CD4-positive, alpha-beta memory T cell (primary cell): ENCODE data around the gene CAMK2N2. TPM values are rescaled to one million over a fixed set of nuclear protein-coding genes. Genes with fewer than 3 reads are reported as not detected.
A peak's percentile ranks its signal among the peaks of the same experiment; 100 is the strongest.

ENCODE experiments used
- CTCF ChIA-PET: fragments of 350-600 bp; sonication (Branson Sonifier 250); formaldehyde crosslinking; loops from one replicate; lab custom pipeline; 2021; ENCODE audit warnings: inconsistent platforms; ENCODE audit not compliant: partially characterized antibody; lab: Charles Lee
- POLR2A ChIA-PET: fragments of 350-600 bp; sonication (Branson Sonifier 250); formaldehyde crosslinking; loops from one replicate; lab custom pipeline; 2021; ENCODE audit not compliant: partially characterized antibody; lab: Charles Lee
- DNase-seq, 5 donors: peaks; one replicate each; pipeline versions ENCODE4 v3.0.0 to v3.0.0-alpha.2; 2020 to 2022; ENCODE audit warnings: mixed read lengths in 1 of 5
- H3K27ac ChIP-seq: one replicate; pipeline ENCODE4 v1.7.0; 2013; ENCODE audit warnings: low read depth, low read length
- H3K27me3 ChIP-seq: 2 replicates; pipeline ENCODE4 v1.7.0; 2013; ENCODE audit warnings: mild to moderate bottlenecking, low read length, moderate library complexity; ENCODE audit not compliant: insufficient read depth
- H3K36me3 ChIP-seq: 2 replicates; pipeline ENCODE4 v1.7.0; 2013; ENCODE audit warnings: mild to moderate bottlenecking, low read length, moderate library complexity; ENCODE audit not compliant: insufficient read depth
- H3K4me1 ChIP-seq: 2 replicates; pipeline ENCODE4 v1.7.0; 2013; ENCODE audit warnings: mild to moderate bottlenecking, low read length, moderate library complexity; ENCODE audit not compliant: insufficient read depth
- H3K4me3 ChIP-seq, 2 donors: one replicate each; pipeline ENCODE4 v1.7.0; 2013; ENCODE audit warnings: low read length in 2 of 2, mild to moderate bottlenecking in 1 of 2
- H3K9me3 ChIP-seq, 2 donors: one replicate each; pipeline ENCODE4 v1.7.0; 2013; ENCODE audit warnings: low read length in 2 of 2, control low read depth in 1 of 2; ENCODE audit not compliant: control insufficient read depth in 1 of 2
- H3K27ac Mint-ChIP-seq, 7 donors: one replicate each; pipeline ENCODE4 v1.8.0; 2020 to 2021; ENCODE audit warnings: mixed read lengths in 7 of 7, mild to moderate bottlenecking in 6 of 7, inconsistent platforms in 3 of 7, moderate library complexity in 3 of 7
- H3K27me3 Mint-ChIP-seq, 2 donors: one replicate each; pipeline ENCODE4 v1.8.0; 2020 to 2021; ENCODE audit warnings: mixed read lengths in 2 of 2
- H3K36me3 Mint-ChIP-seq, 2 donors: one replicate each; pipeline ENCODE4 v1.8.0; 2020 to 2021; ENCODE audit warnings: mixed read lengths in 2 of 2, inconsistent platforms in 1 of 2, mild to moderate bottlenecking in 1 of 2
- H3K4me1 Mint-ChIP-seq, 4 donors: one replicate each; pipeline ENCODE4 v1.8.0; 2020 to 2021; ENCODE audit warnings: mixed read lengths in 4 of 4, mild to moderate bottlenecking in 1 of 4
- H3K4me3 Mint-ChIP-seq, 8 donors: one replicate each; pipeline ENCODE4 v1.8.0; 2020 to 2021; ENCODE audit warnings: mixed read lengths in 8 of 8, mild to moderate bottlenecking in 7 of 8, moderate library complexity in 6 of 8, inconsistent platforms in 3 of 8
- H3K9me3 Mint-ChIP-seq, 8 donors: one replicate each; pipeline ENCODE4 v1.8.0; 2020 to 2021; ENCODE audit warnings: mixed read lengths in 8 of 8, mild to moderate bottlenecking in 5 of 8, inconsistent platforms in 3 of 8, moderate library complexity in 1 of 8
- intact Hi-C: fragments of 100-400 bp; cut with micrococcal nuclease; formaldehyde crosslinking; loops from one replicate; pipeline ENCODE4 v1.15.1; 2023
- polyA plus RNA-seq, 2 donors: library from polyadenylated mRNA; unstranded; fragments of 300-500 nt; fragmentation: Illumina TruSeq; gene quantifications; one replicate each; pipeline ENCODE4 v1.2.3, GENCODE V29; 2021
- total RNA-seq, 2 experiments: library from RNA; stranded (reverse); gene quantifications; one replicate each; pipeline ENCODE4 v1.2.3, GENCODE V29; 2021

Gene CAMK2N2
- total and polyA plus RNA-seq, 4 experiments from 2014 or later: 0.25 TPM; not detected in 3

DNA sequence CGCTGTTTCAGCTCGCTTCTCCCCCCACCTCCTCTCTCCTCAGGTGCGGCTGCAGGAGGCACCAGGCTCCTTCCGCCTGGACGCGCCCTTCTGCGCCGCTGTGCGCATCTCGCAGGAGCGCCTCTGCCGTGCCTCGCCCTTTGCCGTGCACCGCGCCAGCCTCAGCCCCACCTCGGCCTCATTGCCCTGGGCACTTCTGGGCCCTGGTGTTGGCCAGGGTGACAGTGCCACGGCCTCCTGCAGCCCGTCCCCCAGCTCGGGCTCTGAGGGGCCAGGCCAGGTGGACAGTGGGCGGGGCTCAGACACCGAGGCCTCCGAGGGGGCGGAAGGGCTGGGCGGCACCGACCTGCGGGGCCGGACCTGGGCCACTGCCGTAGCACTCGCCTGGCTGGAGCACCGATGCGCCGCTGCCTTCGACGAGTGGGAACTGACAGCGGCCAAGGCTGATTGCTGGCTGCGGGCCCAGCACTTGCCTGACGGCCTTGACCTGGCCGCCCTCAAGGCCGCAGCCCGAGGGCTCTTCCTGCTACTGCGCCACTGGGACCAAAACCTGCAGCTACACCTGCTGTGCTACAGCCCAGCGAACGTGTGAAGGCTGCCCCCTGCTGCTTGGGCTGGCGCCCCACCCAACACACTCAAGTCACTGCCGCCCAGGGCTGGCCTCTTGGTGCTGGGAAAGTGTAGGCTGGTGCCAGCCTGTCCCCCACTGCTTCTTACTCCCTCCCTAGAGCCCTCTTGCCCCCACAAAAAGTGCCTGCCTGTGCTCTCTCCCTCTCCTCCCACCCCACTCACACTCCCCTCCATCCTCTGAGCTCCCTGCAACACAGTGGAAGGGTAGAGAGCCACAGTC is 19.7 kb downstream of the CAMK2N2 start:
- Histone ChIP-seq H3K27ac (no peak overlapping the region), H3K36me3 (peaks cover 32% of the 10 kb centered on the region), H3K27me3 (no peaks in the 10 kb centered on the region), H3K4me3 (no peak overlapping the region), H3K9me3 (no peaks in the 10 kb centered on the region), H3K4me1 (no peaks in the 10 kb centered on the region)
- H3K27ac Mint-ChIP-seq: no peak overlapping the region
- intact Hi-C loops: no loop called here
- no peaks in the 10 kb centered on the region for H3K9me3 Mint-ChIP-seq
- ChIA-PET POLR2A (no interaction called here), CTCF (interaction anchor here (0.8 to 8.3 kb wide), 4 partner anchors 14 to 345 kb away, joined by 3 to 59 read pairs (median 4); partner anchors contain the start of gene VWA5B2)
- DNase-seq: no peak
- peaks cover 38 to 41% of the 10 kb centered on the region in 2 donors for H3K36me3 Mint-ChIP-seq
- peaks cover 0 to 6% (median 2%) of the 10 kb centered on the region in 4 donors for H3K4me1 Mint-ChIP-seq
- no peak overlapping the region for H3K4me3 Mint-ChIP-seq
- peaks cover 0 to 2% of the 10 kb centered on the region in 2 donors for H3K27me3 Mint-ChIP-seq

DNA sequence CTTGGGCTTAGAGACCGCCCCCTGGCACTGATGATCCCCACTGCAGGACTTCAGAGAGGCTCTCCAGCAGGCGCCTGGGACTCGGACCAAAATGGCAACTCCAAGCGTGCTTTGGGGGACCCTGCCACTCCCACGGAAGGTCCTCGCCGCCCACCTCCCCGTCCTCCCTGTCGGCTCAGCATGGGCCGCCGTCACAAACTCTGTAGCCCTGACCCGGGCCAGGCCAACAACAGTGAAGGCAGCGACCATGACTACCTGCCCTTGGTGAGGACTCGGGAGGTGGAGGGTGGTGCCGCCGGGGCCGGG is 20.3 kb downstream of the CAMK2N2 start:
- no peaks in the 10 kb centered on the region for H3K4me1 ChIP-seq
- peaks cover 32% of the 10 kb centered on the region for H3K36me3 ChIP-seq
- no peak overlapping the region for H3K4me3 ChIP-seq
- H3K9me3 ChIP-seq: no peaks in the 10 kb centered on the region
- H3K9me3 Mint-ChIP-seq: no peaks in the 10 kb centered on the region
- peaks cover 37 to 40% of the 10 kb centered on the region in 2 donors for H3K36me3 Mint-ChIP-seq
- no peak overlapping the region for H3K4me3 Mint-ChIP-seq
- intact Hi-C loops: no loop called here
- no peak overlapping the region for H3K27ac ChIP-seq
- CTCF ChIA-PET: interaction anchor here (1.0 to 8.3 kb wide), 3 partner anchors 9 to 13 kb away, joined by 3 to 59 read pairs (median 7); partner anchors contain the start of genes EEF1AKMT4 and VWA5B2
- no peak for DNase-seq
- H3K4me1 Mint-ChIP-seq: peaks cover 0 to 5% (median 1%) of the 10 kb centered on the region in 4 donors
- no peaks in the 10 kb centered on the region for H3K27me3 ChIP-seq
- peaks cover 0 to 2% of the 10 kb centered on the region in 2 donors for H3K27me3 Mint-ChIP-seq
- POLR2A ChIA-PET: interaction anchor here (0.9 kb wide), 1 partner anchor 9 kb away, joined by 4 read pairs; the partner anchor contains the start of gene EEF1AKMT4
- H3K27ac Mint-ChIP-seq: no peak overlapping the region

DNA sequence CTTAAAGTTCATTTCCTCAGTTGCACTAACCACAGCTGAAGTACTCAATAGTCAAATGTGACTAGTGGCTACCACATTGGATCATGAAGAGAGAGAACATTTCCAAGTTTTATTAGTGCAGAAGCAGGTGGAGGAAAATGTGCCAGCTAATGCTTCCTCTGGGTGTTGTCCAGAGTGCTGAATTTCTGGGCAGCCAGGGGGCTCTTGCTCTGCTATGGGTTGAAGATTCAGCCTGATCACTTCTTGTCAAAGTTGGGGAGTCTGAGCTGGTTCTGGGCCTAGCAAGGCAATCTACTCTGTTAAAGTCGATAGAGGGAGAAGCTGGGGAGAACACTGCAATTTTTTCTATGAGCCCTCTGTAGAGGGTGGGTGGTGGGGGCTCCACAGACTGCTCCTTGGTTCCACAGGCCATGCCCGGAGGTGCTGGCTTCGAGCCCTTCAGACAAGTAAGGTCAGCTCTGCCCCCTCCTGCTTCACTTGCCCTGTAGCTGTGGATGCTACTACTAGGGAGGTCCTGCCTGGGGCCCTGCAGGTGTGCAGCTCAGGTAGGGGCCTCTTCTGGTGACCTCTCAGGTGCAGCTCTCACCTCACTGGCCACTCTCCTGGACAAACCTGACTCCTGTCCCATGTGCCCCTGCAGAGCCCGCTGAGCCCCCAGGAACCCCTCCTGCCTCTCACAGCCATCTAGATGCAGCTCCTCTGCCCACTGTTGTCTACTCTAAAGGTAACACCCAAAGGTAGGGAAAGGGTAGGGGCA is 20.8 kb downstream of the CAMK2N2 start:
- Mint-ChIP-seq H3K4me3 (no peak overlapping the region), H3K9me3 (no peaks in the 10 kb centered on the region), H3K27me3 (peaks cover 0 to 2% of the 10 kb centered on the region in 2 donors), H3K36me3 (peaks cover 32 to 35% of the 10 kb centered on the region in 2 donors), H3K27ac (no peak overlapping the region), H3K4me1 (no peaks in the 10 kb centered on the region)
- ChIA-PET POLR2A (interaction anchor here (0.9 kb wide), 2 partner anchors 9 to 19 kb away, joined by 3 to 4 read pairs; partner anchors contain the start of gene EEF1AKMT4), CTCF (interaction anchor here (1.0 to 8.3 kb wide), 6 partner anchors 9 to 105 kb away, joined by 3 to 59 read pairs (median 4); partner anchors contain the start of genes EEF1AKMT4, EIF2B5 and VWA5B2)
- Histone ChIP-seq H3K4me1 (no peaks in the 10 kb centered on the region), H3K27ac (no peak overlapping the region), H3K36me3 (peaks cover 31% of the 10 kb centered on the region), H3K27me3 (no peaks in the 10 kb centered on the region), H3K4me3 (no peak overlapping the region), H3K9me3 (no peaks in the 10 kb centered on the region)
- no peak for DNase-seq
- intact Hi-C loops: no loop called here

DNA sequence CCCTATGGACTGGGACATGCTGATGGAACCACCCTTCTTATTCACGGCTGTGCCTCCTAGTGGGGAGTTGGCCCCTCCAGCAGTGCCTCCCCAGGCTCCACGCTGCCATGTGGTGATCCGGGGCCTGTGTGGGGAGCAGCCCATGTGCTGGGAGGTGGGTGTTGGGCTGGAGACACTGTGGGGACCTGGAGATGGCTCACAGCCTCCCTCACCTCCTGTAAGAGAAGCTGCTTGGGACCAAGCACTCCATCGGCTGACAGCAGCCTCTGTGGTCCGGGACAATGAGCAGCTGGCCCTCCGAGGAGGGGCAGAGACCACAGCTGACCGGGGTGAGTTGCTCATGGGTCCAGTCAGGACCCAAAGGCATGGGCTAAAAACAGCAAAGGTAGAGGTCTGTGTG is 21.6 kb downstream of the CAMK2N2 start:
- Histone ChIP-seq H3K9me3 (no peaks in the 10 kb centered on the region), H3K4me1 (no peaks in the 10 kb centered on the region), H3K4me3 (no peak overlapping the region), H3K36me3 (peaks cover 22% of the 10 kb centered on the region), H3K27me3 (no peaks in the 10 kb centered on the region), H3K27ac (no peak overlapping the region)
- Mint-ChIP-seq H3K4me3 (peak overlapping the region in 1 of 8 donors; percentile 68), H3K27me3 (peaks cover 0 to 2% of the 10 kb centered on the region in 2 donors), H3K27ac (no peak overlapping the region), H3K4me1 (no peaks in the 10 kb centered on the region), H3K9me3 (no peaks in the 10 kb centered on the region), H3K36me3 (peaks cover 26% of the 10 kb centered on the region in 2 donors)
- no peak for DNase-seq
- intact Hi-C loops: no loop called here
- POLR2A ChIA-PET: interaction anchor here (0.6 kb wide), 1 partner anchor 12 kb away, joined by 3 read pairs; no protein-coding TSS in a partner anchor
- CTCF ChIA-PET: interaction anchor here (1.0 to 8.3 kb wide), 5 partner anchors 10 to 104 kb away, joined by 3 to 59 read pairs (median 5); partner anchors contain the start of genes EEF1AKMT4, EIF2B5 and VWA5B2

DNA sequence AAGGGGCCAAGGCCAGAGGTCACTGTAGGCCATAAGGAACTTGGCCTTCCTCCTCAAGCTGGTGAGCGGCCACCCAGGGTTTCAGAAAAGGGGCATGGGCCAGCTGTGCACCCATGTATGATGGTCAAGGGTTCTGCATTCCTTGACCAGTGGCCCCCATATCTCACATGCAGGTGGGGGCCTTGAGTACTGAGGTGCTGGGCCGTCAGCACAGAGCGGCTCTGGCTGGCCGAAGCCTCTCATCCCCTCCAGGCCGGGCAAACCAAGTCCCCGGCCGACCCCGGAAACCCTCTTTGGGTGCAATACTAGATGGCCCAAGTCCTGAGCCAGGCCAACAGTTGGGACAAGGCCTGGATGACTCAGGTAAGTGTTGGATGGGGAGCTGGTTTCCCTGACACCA is 22.1 kb downstream of the CAMK2N2 start:
- Histone ChIP-seq H3K27ac (no peak overlapping the region), H3K36me3 (peaks cover 17% of the 10 kb centered on the region), H3K9me3 (no peaks in the 10 kb centered on the region), H3K4me3 (no peak overlapping the region), H3K4me1 (no peaks in the 10 kb centered on the region), H3K27me3 (no peaks in the 10 kb centered on the region)
- H3K27ac Mint-ChIP-seq: no peak overlapping the region
- DNase-seq: no peak
- H3K27me3 Mint-ChIP-seq: peaks cover under 1 to 2% of the 10 kb centered on the region in 2 donors
- intact Hi-C loops: no loop called here
- ChIA-PET CTCF (interaction anchor here (1.0 to 8.3 kb wide), 4 partner anchors 11 to 12 kb away, joined by 5 to 59 read pairs (median 14); partner anchors contain the start of genes EEF1AKMT4 and VWA5B2), POLR2A (interaction anchor here (0.6 kb wide), 1 partner anchor 11 kb away, joined by 3 read pairs; no protein-coding TSS in a partner anchor)
- H3K4me3 Mint-ChIP-seq: no peak overlapping the region
- peaks cover 21 to 22% of the 10 kb centered on the region in 2 donors for H3K36me3 Mint-ChIP-seq
- no peaks in the 10 kb centered on the region for H3K4me1 Mint-ChIP-seq
- no peaks in the 10 kb centered on the region for H3K9me3 Mint-ChIP-seq

DNA sequence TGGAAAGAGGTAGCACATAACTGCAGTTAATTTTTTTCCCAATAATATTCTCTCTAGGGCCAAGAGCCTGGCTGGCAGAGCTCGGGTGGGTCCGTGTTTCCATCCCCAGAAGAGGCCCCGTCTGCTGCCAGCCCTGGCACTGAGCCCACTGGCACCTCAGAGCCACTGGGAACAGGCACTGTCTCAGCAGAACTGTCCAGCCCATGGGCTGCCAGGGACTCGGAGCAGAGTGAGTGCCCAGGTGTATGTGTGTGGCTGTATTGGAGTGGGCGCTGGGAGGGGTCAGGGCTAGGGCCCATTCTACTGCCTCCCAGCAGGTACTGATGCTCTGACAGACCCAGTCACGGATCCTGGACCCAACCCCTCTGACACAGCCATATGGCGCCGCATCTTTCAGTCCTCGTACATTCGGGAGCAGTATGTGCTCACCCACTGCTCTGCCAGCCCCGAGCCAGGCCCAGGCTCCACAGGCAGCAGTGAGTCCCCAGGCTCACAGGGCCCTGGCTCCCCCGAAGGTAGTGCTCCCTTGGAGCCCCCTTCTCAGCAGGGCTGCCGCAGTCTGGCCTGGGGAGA is 23.0 kb downstream of the CAMK2N2 start:
- ChIA-PET CTCF (interaction anchor here (2.1 to 3.5 kb wide), 2 partner anchors 11 to 12 kb away, joined by 8 to 19 read pairs; partner anchors contain the start of gene EEF1AKMT4), POLR2A (no interaction called here)
- intact Hi-C loops: no loop called here
- H3K4me1 Mint-ChIP-seq: no peaks in the 10 kb centered on the region
- H3K27me3 Mint-ChIP-seq: peaks cover 2 to 6% of the 10 kb centered on the region in 2 donors
- H3K36me3 Mint-ChIP-seq: peaks cover 12 to 16% of the 10 kb centered on the region in 2 donors
- Histone ChIP-seq H3K36me3 (peaks cover 9% of the 10 kb centered on the region), H3K4me3 (no peak overlapping the region), H3K9me3 (no peaks in the 10 kb centered on the region), H3K27ac (no peak overlapping the region), H3K27me3 (peaks cover 6% of the 10 kb centered on the region), H3K4me1 (no peaks in the 10 kb centered on the region)
- H3K9me3 Mint-ChIP-seq: no peaks in the 10 kb centered on the region
- no peak for DNase-seq
- no peak overlapping the region for H3K4me3 Mint-ChIP-seq
- H3K27ac Mint-ChIP-seq: no peak overlapping the region
